ENCODE results near the gene ENPP3.

DNA sequence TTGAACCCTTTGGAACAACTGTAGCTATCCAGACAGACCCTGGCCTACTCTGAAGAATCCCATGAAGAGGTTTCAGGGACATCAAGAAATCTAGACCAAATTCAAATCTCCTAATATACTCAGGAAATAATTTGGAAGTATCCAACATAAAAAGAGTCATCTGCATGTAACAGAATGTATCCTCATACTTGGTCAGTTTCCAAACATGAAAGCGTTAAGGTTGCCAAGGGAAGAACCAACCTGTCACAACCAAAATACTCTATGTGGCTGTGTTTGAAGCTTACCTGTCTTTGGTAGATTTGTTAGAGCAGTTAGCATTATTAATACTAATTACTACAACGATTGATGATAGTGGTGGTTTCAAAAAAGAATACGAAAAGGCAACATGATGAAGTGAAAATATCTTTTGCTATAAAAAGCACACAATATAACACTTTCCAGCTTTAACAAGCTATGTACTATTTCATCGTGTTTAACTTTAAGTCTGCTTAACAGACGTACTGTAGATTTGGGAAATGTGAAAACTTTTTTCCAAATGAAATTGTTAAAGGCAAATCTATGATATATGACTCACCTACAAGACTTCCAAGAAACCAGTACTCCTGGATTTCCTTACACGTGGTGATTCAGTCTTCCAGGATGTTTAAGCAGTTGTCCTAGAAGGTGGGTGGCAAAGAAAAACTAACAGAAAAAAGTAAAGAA is 124.1 kb downstream of the ENPP3 start:
- TF ChIP-seq, protein P1, sequence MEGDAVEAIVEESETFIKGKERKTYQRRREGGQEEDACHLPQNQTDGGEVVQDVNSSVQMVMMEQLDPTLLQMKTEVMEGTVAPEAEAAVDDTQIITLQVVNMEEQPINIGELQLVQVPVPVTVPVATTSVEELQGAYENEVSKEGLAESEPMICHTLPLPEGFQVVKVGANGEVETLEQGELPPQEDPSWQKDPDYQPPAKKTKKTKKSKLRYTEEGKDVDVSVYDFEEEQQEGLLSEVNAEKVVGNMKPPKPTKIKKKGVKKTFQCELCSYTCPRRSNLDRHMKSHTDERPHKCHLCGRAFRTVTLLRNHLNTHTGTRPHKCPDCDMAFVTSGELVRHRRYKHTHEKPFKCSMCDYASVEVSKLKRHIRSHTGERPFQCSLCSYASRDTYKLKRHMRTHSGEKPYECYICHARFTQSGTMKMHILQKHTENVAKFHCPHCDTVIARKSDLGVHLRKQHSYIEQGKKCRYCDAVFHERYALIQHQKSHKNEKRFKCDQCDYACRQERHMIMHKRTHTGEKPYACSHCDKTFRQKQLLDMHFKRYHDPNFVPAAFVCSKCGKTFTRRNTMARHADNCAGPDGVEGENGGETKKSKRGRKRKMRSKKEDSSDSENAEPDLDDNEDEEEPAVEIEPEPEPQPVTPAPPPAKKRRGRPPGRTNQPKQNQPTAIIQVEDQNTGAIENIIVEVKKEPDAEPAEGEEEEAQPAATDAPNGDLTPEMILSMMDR (IDR thresholded peaks at IDR 0.05; ENCODE audit: borderline replicate concordance, extremely low read depth, low read length, poor library complexity, severe bottlenecking): no peak
- no peak for TF ChIP-seq EZH2 (IDR thresholded peaks at IDR 0.05; ENCODE audit: borderline replicate concordance, low read depth, low read length, severe bottlenecking)

Measured in DND-41 (cell line).